HG02759 (cell line): ENCODE results near the gene HEPHL1.

Source experiments
- ATAC-seq: cut with Tn5 transposase; IDR thresholded peaks from one replicate; pipeline ENCODE4 v1.9.1; 2021; ENCODE audit warnings: mild to moderate bottlenecking, moderate library complexity; ENCODE audit not compliant: unreplicated experiment

HEPHL1 gene

GRCh38 chr11:94017446-94017845, 3.7 kb upstream of the HEPHL1 start:
- ATAC-seq = no peak

- no peak for ATAC-seq
Measured at GRCh38 chr11:94018721-94019120, 2.4 kb upstream of the HEPHL1 start.

- ATAC-seq = no peak
Measured at GRCh38 chr11:94023856-94024255, 2.7 kb downstream of the HEPHL1 start.

GRCh38 chr11:94024547-94024946, 3.4 kb downstream of the HEPHL1 start:
- no peak for ATAC-seq

- ATAC-seq = no peak
Measured at GRCh38 chr11:94025690-94026394, 4.7 kb downstream of the HEPHL1 start.

GRCh38 chr11:94027210-94027609, 6.1 kb downstream of the HEPHL1 start:
- no peak for ATAC-seq

GRCh38 chr11:94028436-94028835, 7.3 kb downstream of the HEPHL1 start:
- no peak for ATAC-seq

GRCh38 chr11:94030059-94030458, 8.9 kb downstream of the HEPHL1 start:
- ATAC-seq = no peak

GRCh38 chr11:94031625-94032024, 10.5 kb downstream of the HEPHL1 start:
- ATAC-seq = no peak

GRCh38 chr11:94032066-94032465, 10.9 kb downstream of the HEPHL1 start:
- no peak for ATAC-seq

- ATAC-seq = no peak
Measured at GRCh38 chr11:94032725-94033124, 11.6 kb downstream of the HEPHL1 start.

- ATAC-seq = no peak
Measured at GRCh38 chr11:94034207-94034606, 13.1 kb downstream of the HEPHL1 start.

- ATAC-seq = no peak
Measured at GRCh38 chr11:94036096-94036495, 14.9 kb downstream of the HEPHL1 start.

- ATAC-seq = no peak
Measured at GRCh38 chr11:94043241-94043640, 22.1 kb downstream of the HEPHL1 start.

GRCh38 chr11:94046796-94047195, 25.6 kb downstream of the HEPHL1 start:
- ATAC-seq = no peak

GRCh38 chr11:94048032-94048709, 27.0 kb downstream of the HEPHL1 start:
- ATAC-seq = no peak

GRCh38 chr11:94049351-94049750, 28.2 kb downstream of the HEPHL1 start:
- ATAC-seq = no peak

- ATAC-seq = no peak
Measured at GRCh38 chr11:94058630-94059029, 37.5 kb downstream of the HEPHL1 start.

GRCh38 chr11:94059065-94059464, 37.9 kb downstream of the HEPHL1 start:
- ATAC-seq = no peak

- ATAC-seq = no peak
Measured at GRCh38 chr11:94060401-94060800, 39.2 kb downstream of the HEPHL1 start.

- ATAC-seq = no peak
Measured at GRCh38 chr11:94062360-94062759, 41.2 kb downstream of the HEPHL1 start.

- no peak for ATAC-seq
Measured at GRCh38 chr11:94066901-94067429, 45.8 kb downstream of the HEPHL1 start.
